Activated B cell treated with CpG ODN at 0.5 μM for 24 hours (primary cell): ENCODE results near the gene SDK2. TPM values are rescaled to one million over a fixed set of nuclear protein-coding genes. Genes with fewer than 3 reads are reported as not detected.

ENCODE experiments used
- ATAC-seq: fragments of 200-7000 bp; cut with Tn5 transposase; one replicate; pipeline ENCODE4 v1.10.0; 2021; ENCODE audit warnings: low read depth, mild to moderate bottlenecking, moderate library complexity
- CTCF ChIA-PET: fragments of 350-600 bp; sonication (Branson Sonifier 250); formaldehyde crosslinking; loops from one replicate; lab custom pipeline; 2021; ENCODE audit warnings: antibody characterized with exemption; lab: Charles Lee
- POLR2A ChIA-PET: fragments of 350-600 bp; sonication (Branson Sonifier 250); formaldehyde crosslinking; loops from one replicate; lab custom pipeline; 2021; ENCODE audit warnings: antibody characterized with exemption; lab: Charles Lee
- DNase-seq: peaks from one replicate; pipeline ENCODE4 v3.0.0; 2022
- H3K27ac Mint-ChIP-seq: one replicate; pipeline ENCODE4 v1.8.0; 2020; ENCODE audit warnings: mixed read lengths
- H3K27me3 Mint-ChIP-seq: one replicate; pipeline ENCODE4 v1.8.0; 2021; ENCODE audit warnings: mixed read lengths
- H3K36me3 Mint-ChIP-seq: one replicate; pipeline ENCODE4 v1.8.0; 2021; ENCODE audit warnings: low read depth, mixed read lengths
- H3K4me1 Mint-ChIP-seq: one replicate; pipeline ENCODE4 v1.8.0; 2021; ENCODE audit warnings: mixed read lengths
- H3K4me3 Mint-ChIP-seq: one replicate; pipeline ENCODE4 v1.8.0; 2020; ENCODE audit warnings: mild to moderate bottlenecking, mixed read lengths
- H3K9me3 Mint-ChIP-seq: one replicate; pipeline ENCODE4 v1.8.0; 2020; ENCODE audit warnings: mixed read lengths
- CTCF ChIP-seq: fragments of 200-600 bp; IDR thresholded peaks from one replicate; pipeline ENCODE4 v1.8.0; 2022; ENCODE audit warnings: antibody characterized with exemption, mild to moderate bottlenecking
- intact Hi-C: fragments of 100-400 bp; cut with micrococcal nuclease; formaldehyde crosslinking; loops from one replicate; pipeline ENCODE4 v1.15.1; 2024
- total RNA-seq: library from RNA; stranded (reverse); gene quantifications from 2 replicates; pipeline ENCODE4 v1.2.3, GENCODE V29; 2022

SDK2 gene
- total RNA-seq, 1 donor from 2014 or later, result 2.5 TPM

- Mint-ChIP-seq H3K36me3 (peaks cover 24% of the 10 kb centered on the region), H3K27ac (no peak overlapping the region), H3K9me3 (no peaks in the 10 kb centered on the region), H3K27me3 (no peaks in the 10 kb centered on the region), H3K4me3 (no peak overlapping the region), H3K4me1 (no peaks in the 10 kb centered on the region)
- ATAC-seq (no peak), DNase-seq (no peak)
- CTCF ChIA-PET, result interaction anchor here (0.6 kb wide), 1 partner anchor 10 kb away, joined by 3 read pairs; no protein-coding TSS in a partner anchor
- POLR2A ChIA-PET, result no interaction called here
- intact Hi-C loops, result no loop called here
- no peak for TF ChIP-seq CTCF
Observed at GRCh38 chr17:73350864-73351263, 293.4 kb downstream of the SDK2 start.

DNA sequence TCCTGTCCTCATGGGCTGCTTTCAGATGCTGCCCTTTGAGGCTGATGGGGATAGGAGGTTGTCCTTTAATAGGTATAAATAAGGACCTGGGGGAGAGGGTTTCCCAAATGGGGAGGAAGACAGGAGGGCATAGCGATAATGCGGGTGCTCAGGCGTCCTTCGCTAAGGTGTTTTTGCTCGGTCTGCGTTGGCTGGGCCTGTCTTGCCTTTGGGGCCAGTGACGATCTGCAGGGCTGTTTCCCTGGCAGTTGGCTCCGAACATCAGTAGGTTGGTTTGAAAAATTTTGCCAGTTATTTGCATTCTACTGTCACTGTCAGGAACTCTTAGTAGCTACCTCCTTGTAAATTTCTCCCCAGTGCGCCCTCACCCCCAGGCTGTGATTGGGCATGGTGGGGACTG, 294.6 kb downstream of the SDK2 start:
- no peak overlapping the region for H3K4me3 Mint-ChIP-seq

GRCh38 chr17:73349138-73349537, 295.1 kb downstream of the SDK2 start:
- no peak for TF ChIP-seq CTCF
- ChIA-PET CTCF (no interaction called here), POLR2A (no interaction called here)
- peaks cover 22% of the 10 kb centered on the region for H3K36me3 Mint-ChIP-seq
- no peak overlapping the region for H3K4me3 Mint-ChIP-seq
- no peaks in the 10 kb centered on the region for H3K4me1 Mint-ChIP-seq
- H3K27ac Mint-ChIP-seq, result no peak overlapping the region
- DNase-seq (no peak), ATAC-seq (no peak)
- no peaks in the 10 kb centered on the region for H3K27me3 Mint-ChIP-seq
- H3K9me3 Mint-ChIP-seq, result no peaks in the 10 kb centered on the region
- intact Hi-C loops, result no loop called here

More for the DNA sequence above, 294.6 kb downstream of the SDK2 start:
- no peaks in the 10 kb centered on the region for H3K27me3 Mint-ChIP-seq
- intact Hi-C loops, result no loop called here
- DNase-seq (no peak), ATAC-seq (no peak)
- ChIA-PET CTCF (no interaction called here), POLR2A (no interaction called here)
- peaks cover 22% of the 10 kb centered on the region for H3K36me3 Mint-ChIP-seq
- no peak overlapping the region for H3K27ac Mint-ChIP-seq
- H3K4me1 Mint-ChIP-seq, result no peaks in the 10 kb centered on the region
- no peaks in the 10 kb centered on the region for H3K9me3 Mint-ChIP-seq
- TF ChIP-seq CTCF, result no peak

GRCh38 chr17:73348829-73349095, 295.5 kb downstream of the SDK2 start:
- no peaks in the 10 kb centered on the region for H3K27me3 Mint-ChIP-seq
- CTCF ChIA-PET, result no interaction called here
- H3K9me3 Mint-ChIP-seq, result no peaks in the 10 kb centered on the region
- ATAC-seq (no peak), DNase-seq (no peak)
- H3K4me1 Mint-ChIP-seq, result no peaks in the 10 kb centered on the region
- POLR2A ChIA-PET, result no interaction called here
- no peak overlapping the region for H3K4me3 Mint-ChIP-seq
- no peak overlapping the region for H3K27ac Mint-ChIP-seq
- TF ChIP-seq CTCF, result no peak
- peaks cover 22% of the 10 kb centered on the region for H3K36me3 Mint-ChIP-seq
- intact Hi-C loops, result no loop called here

DNA sequence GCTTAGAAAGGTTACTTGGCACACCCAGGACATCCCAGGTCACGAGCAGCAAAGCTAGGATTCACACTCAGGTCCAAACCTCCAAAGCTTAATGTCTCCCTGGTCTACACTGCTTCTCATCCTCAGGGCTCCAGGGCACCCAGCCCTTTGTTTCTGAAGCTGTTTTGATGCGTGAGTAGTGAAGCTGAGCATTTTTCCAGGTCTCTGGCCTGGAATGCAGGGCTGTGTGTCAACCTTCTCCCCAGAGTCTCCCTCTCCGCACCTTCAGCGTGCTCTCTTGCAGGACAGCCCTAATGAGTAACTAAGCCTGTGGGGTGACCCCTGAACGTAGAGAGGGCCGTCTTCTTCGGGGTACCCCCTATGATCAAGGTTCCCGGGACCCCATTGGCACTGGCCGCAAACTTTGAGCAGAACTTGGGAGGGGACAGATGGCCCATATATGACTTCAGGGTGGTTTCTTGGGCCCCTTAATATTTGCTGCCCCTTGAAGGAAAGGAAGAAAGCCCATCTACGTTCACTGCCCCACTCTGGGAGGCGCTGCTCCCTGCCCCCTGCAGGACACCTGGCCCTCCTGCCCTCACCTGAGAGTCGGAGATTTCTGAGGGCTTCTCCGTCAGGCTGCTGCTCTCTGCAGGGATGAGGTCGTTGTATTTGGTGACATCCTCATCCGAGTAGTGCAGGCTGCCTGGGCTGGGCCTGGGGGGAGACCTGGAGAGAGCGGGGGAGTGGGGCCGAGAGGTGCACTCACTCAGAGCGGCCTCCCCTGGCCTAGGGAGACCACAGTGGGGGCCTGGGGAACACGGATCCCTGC, 296.0 kb downstream of the SDK2 start:
- POLR2A ChIA-PET, result no interaction called here
- ATAC-seq, result no peak

More for the DNA sequence above, 296.0 kb downstream of the SDK2 start:
- CTCF ChIA-PET, result no interaction called here
- Mint-ChIP-seq H3K4me1 (no peaks in the 10 kb centered on the region), H3K4me3 (no peak overlapping the region), H3K27me3 (no peaks in the 10 kb centered on the region), H3K27ac (no peak overlapping the region), H3K9me3 (no peaks in the 10 kb centered on the region), H3K36me3 (peaks cover 22% of the 10 kb centered on the region)
- intact Hi-C loops, result no loop called here
- DNase-seq, result no peak
- no peak for TF ChIP-seq CTCF
